DND-41 (cell line): ENCODE results near the gene PLSCR3.

Experiments
- CTCF ChIP-seq: IDR thresholded peaks from 2 replicates; pipeline ENCODE4 v1.5.1; 2012; ENCODE audit warnings: borderline replicate concordance, low read length, moderate library complexity, mild to moderate bottlenecking; ENCODE audit not compliant: poor library complexity, severe bottlenecking; ENCODE audit errors: extremely low read depth
- EZH2 ChIP-seq: IDR thresholded peaks from 3 replicates; pipeline ENCODE4 v1.6.1; 2012; ENCODE audit warnings: borderline replicate concordance, low read depth, mild to moderate bottlenecking, moderate library complexity, low read length, inconsistent platforms; ENCODE audit not compliant: severe bottlenecking

- no peak for TF ChIP-seq EZH2
- TF ChIP-seq CTCF: no peak
Measured at GRCh38 chr17:7380855-7381683, 13.3 kb downstream of the PLSCR3 start, which contains the start of gene TNK1.
